ENCODE results near the gene VPS37B. TPM values are rescaled to one million over a fixed set of nuclear protein-coding genes. Genes with fewer than 3 reads are reported as not detected.
"Not testable (repeated sequence)": the region's sequence is repeated elsewhere in the genome, so short reads cannot be mapped to it uniquely, and the experiment has no call there.

Gene VPS37B
- total RNA-seq, 1 experiment from 2014 or later = 24.0 TPM

- H3K27ac Mint-ChIP-seq (ENCODE audit: unreplicated experiment) = no peak overlapping the region
- CTCF ChIA-PET = no interaction called here
- BruUV-seq (replicated peaks) = no TSS peak
Observed at GRCh38 chr12:122943196-122943595, 47.3 kb upstream of the VPS37B start.

GRCh38 chr12:122942637-122943036 lies 46.7 kb upstream of the VPS37B start:
- DNase-seq = no peak
- Histone ChIP-seq H3K9me3 (no peaks in the 10 kb centered on the region), H3K4me3 (ENCODE audit: low read depth, low read length) (no peak overlapping the region), H3K4me1 (peaks cover 3% of the 10 kb centered on the region; the same call in 1 of the 2 replicates), H3K36me3 (ENCODE audit: control insufficient read depth, insufficient read depth, low read length) (no peaks in the 10 kb centered on the region; the same call in 1 of the 2 replicates), H3K27me3 (replicated peaks; ENCODE audit: control insufficient read depth, insufficient read depth, low read length) (no peaks in the 10 kb centered on the region)
- H3K36me3 Mint-ChIP-seq (ENCODE audit: insufficient read depth, unreplicated experiment) = peaks cover 6% of the 10 kb centered on the region
- TF ChIP-seq CTCF (IDR thresholded peaks at IDR 0.05; ENCODE audit: insufficient read depth in 1 of 2, low read depth in 1 of 2, low read length in 1 of 2, severe bottlenecking in 1 of 2, unreplicated experiment in 1 of 2) = no peak
- peaks cover 5% of the 10 kb centered on the region for H3K4me1 Mint-ChIP-seq (ENCODE audit: low read depth, unreplicated experiment)
- H3K27me3 Mint-ChIP-seq (ENCODE audit: insufficient read depth, unreplicated experiment) = no peaks in the 10 kb centered on the region
- ChIA-PET POLR2A (interaction anchor here (0.5 kb wide), 1 partner anchor 738 kb away, joined by 3 read pairs; no protein-coding TSS in a partner anchor), CTCF (no interaction called here)
- intact Hi-C loops (cut with micrococcal nuclease; ENCODE audit: unreplicated experiment) = no loop called here
- no peaks in the 10 kb centered on the region for H3K9me3 Mint-ChIP-seq (ENCODE audit: unreplicated experiment)
- H3K4me3 Mint-ChIP-seq (ENCODE audit: unreplicated experiment) = no peak overlapping the region
- BruUV-seq (replicated peaks) = no TSS peak
- no peak overlapping the region for H3K27ac Mint-ChIP-seq (ENCODE audit: unreplicated experiment)

More at GRCh38 chr12:122943196-122943595, 47.3 kb upstream of the VPS37B start:
- Histone ChIP-seq H3K27me3 (replicated peaks; ENCODE audit: control insufficient read depth, insufficient read depth, low read length) (no peaks in the 10 kb centered on the region), H3K36me3 (ENCODE audit: control insufficient read depth, insufficient read depth, low read length) (no peaks in the 10 kb centered on the region; the same call in 1 of the 2 replicates), H3K4me1 (peaks cover 3% of the 10 kb centered on the region; the same call in 1 of the 2 replicates), H3K9me3 (no peaks in the 10 kb centered on the region), H3K4me3 (ENCODE audit: low read depth, low read length) (no peak overlapping the region)
- intact Hi-C loops (cut with micrococcal nuclease; ENCODE audit: unreplicated experiment) = no loop called here
- DNase-seq = no peak
- Mint-ChIP-seq H3K4me3 (ENCODE audit: unreplicated experiment) (no peak overlapping the region), H3K36me3 (ENCODE audit: insufficient read depth, unreplicated experiment) (peaks cover 6% of the 10 kb centered on the region), H3K9me3 (ENCODE audit: unreplicated experiment) (no peaks in the 10 kb centered on the region), H3K4me1 (ENCODE audit: low read depth, unreplicated experiment) (peaks cover 5% of the 10 kb centered on the region), H3K27me3 (ENCODE audit: insufficient read depth, unreplicated experiment) (no peaks in the 10 kb centered on the region)
- POLR2A ChIA-PET = no interaction called here
- TF ChIP-seq CTCF (IDR thresholded peaks at IDR 0.05; ENCODE audit: insufficient read depth in 1 of 2, low read depth in 1 of 2, low read length in 1 of 2, severe bottlenecking in 1 of 2, unreplicated experiment in 1 of 2) = no peak

- H3K27me3 Mint-ChIP-seq (ENCODE audit: insufficient read depth, unreplicated experiment); H3K9me3 Mint-ChIP-seq (ENCODE audit: unreplicated experiment); POLR2A ChIA-PET; H3K4me3 ChIP-seq (ENCODE audit: low read depth, low read length); H3K9me3 ChIP-seq; H3K4me3 Mint-ChIP-seq (ENCODE audit: unreplicated experiment); H3K36me3 ChIP-seq (ENCODE audit: control insufficient read depth, insufficient read depth, low read length); H3K4me1 ChIP-seq; DNase-seq; intact Hi-C loops (cut with micrococcal nuclease; ENCODE audit: unreplicated experiment); BruUV-seq (replicated peaks); H3K36me3 Mint-ChIP-seq (ENCODE audit: insufficient read depth, unreplicated experiment); H3K27ac Mint-ChIP-seq (ENCODE audit: unreplicated experiment); H3K27me3 ChIP-seq (replicated peaks; ENCODE audit: control insufficient read depth, insufficient read depth, low read length); H3K4me1 Mint-ChIP-seq (ENCODE audit: low read depth, unreplicated experiment): not testable (repeated sequence)
- CTCF ChIA-PET = interaction anchor here (0.6 kb wide), 1 partner anchor 36 kb away, joined by 3 read pairs; no protein-coding TSS in a partner anchor
Observed at GRCh38 chr12:122941351-122941750, 45.4 kb upstream of the VPS37B start.

GRCh38 chr12:122939125-122939524 lies 43.2 kb upstream of the VPS37B start:
- no peak for TF ChIP-seq CTCF (IDR thresholded peaks at IDR 0.05; ENCODE audit: insufficient read depth in 1 of 2, low read depth in 1 of 2, low read length in 1 of 2, severe bottlenecking in 1 of 2, unreplicated experiment in 1 of 2)
- Histone ChIP-seq H3K27me3 (replicated peaks; ENCODE audit: control insufficient read depth, insufficient read depth, low read length) (no peaks in the 10 kb centered on the region), H3K4me3 (ENCODE audit: low read depth, low read length) (no peak overlapping the region), H3K9me3 (no peaks in the 10 kb centered on the region), H3K4me1 (no peaks in the 10 kb centered on the region), H3K36me3 (ENCODE audit: control insufficient read depth, insufficient read depth, low read length) (no peaks in the 10 kb centered on the region)
- intact Hi-C loops (cut with micrococcal nuclease; ENCODE audit: unreplicated experiment) = no loop called here
- no peak overlapping the region for H3K27ac Mint-ChIP-seq (ENCODE audit: unreplicated experiment)
- H3K4me3 Mint-ChIP-seq (ENCODE audit: unreplicated experiment) = no peak overlapping the region
- POLR2A ChIA-PET = no interaction called here
- BruUV-seq (replicated peaks) = no TSS peak
- no peaks in the 10 kb centered on the region for H3K4me1 Mint-ChIP-seq (ENCODE audit: low read depth, unreplicated experiment)
- peaks cover 6% of the 10 kb centered on the region for H3K36me3 Mint-ChIP-seq (ENCODE audit: insufficient read depth, unreplicated experiment)
- no peak for DNase-seq
- no peaks in the 10 kb centered on the region for H3K27me3 Mint-ChIP-seq (ENCODE audit: insufficient read depth, unreplicated experiment)
- no peaks in the 10 kb centered on the region for H3K9me3 Mint-ChIP-seq (ENCODE audit: unreplicated experiment)
- CTCF ChIA-PET = no interaction called here
